Measurements from ENCODE around the gene CYB561D2.

DNA sequence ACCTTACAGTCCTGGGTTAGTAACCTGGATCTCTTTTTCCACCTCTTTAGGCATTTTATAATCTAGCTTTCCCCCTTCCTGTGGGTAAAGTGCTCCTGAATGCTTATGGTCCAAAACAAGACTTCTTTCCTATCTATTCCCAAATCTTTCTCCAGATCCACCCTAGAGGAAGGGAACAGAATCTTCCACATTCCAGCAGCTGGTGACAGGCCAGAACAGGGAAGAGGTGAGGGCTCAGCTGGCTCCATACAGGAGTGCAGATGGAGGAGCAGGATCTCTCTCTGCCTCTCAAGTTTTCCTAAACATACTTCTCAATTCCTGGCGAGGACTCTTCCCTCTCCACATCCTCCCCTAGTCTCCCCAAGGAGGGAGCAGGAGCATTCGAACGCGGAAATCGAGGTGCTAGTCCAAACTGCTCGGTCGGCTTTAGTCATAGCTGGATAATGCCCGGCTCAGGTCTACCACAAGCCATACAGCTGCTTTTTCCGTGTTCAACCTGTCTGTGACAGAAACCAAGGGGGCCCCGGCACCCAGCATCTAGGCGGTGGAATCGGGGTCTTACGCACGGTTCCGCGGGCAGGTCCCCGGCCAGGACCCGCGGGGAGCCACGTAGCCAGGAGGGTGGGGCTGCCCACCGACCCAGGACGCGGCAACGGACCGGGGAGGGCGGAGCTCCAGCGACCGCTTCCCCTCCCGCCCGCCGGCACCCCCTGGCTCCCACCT is 14.0 kb upstream of the CYB561D2 start:
- TF ChIP-seq, protein P1, sequence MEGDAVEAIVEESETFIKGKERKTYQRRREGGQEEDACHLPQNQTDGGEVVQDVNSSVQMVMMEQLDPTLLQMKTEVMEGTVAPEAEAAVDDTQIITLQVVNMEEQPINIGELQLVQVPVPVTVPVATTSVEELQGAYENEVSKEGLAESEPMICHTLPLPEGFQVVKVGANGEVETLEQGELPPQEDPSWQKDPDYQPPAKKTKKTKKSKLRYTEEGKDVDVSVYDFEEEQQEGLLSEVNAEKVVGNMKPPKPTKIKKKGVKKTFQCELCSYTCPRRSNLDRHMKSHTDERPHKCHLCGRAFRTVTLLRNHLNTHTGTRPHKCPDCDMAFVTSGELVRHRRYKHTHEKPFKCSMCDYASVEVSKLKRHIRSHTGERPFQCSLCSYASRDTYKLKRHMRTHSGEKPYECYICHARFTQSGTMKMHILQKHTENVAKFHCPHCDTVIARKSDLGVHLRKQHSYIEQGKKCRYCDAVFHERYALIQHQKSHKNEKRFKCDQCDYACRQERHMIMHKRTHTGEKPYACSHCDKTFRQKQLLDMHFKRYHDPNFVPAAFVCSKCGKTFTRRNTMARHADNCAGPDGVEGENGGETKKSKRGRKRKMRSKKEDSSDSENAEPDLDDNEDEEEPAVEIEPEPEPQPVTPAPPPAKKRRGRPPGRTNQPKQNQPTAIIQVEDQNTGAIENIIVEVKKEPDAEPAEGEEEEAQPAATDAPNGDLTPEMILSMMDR (IDR thresholded peaks at IDR 0.05), result no peak
- TF ChIP-seq POLR2A (IDR thresholded peaks at IDR 0.05; ENCODE audit: low read depth), result no peak
- no peak for TF ChIP-seq EP300 (IDR thresholded peaks at IDR 0.05)

Measured in esophagus muscularis mucosa (tissue), 4 donors.